GM23338 (cell line): ENCODE results near the gene AOPEP. TPM values are rescaled to one million over a fixed set of nuclear protein-coding genes. Genes with fewer than 3 reads are reported as not detected.

Experiments used
- ATAC-seq: fragments of 200-7000 bp; cut with Tn5 transposase; 3 replicates; pipeline ENCODE4 v1.9.1; 2020
- DNase-seq: peaks from one replicate; pipeline ENCODE4 v3.0.0-alpha.2; 2015; ENCODE audit warnings: low spot score
- H2AFZ ChIP-seq: fragments of 200-600 bp; sonication (generic); 2 replicates; pipeline ENCODE4 v1.8.0; 2016; ENCODE audit warnings: antibody characterized with exemption, mild to moderate bottlenecking, moderate library complexity
- H3F3A ChIP-seq: fragments of 200-600 bp; sonication (generic); replicated peaks from 2 replicates; pipeline ENCODE4 v1.8.0; 2017; ENCODE audit warnings: antibody characterized with exemption, mixed run types, low read depth
- H3K27ac ChIP-seq: fragments of 200-600 bp; sonication (generic); 2 replicates; pipeline ENCODE4 v1.6.1; 2016; ENCODE audit warnings: low read depth
- H3K27me3 ChIP-seq: fragments of 200-600 bp; sonication (generic); 2 replicates; pipeline ENCODE4 v1.8.0; 2016; ENCODE audit warnings: mild to moderate bottlenecking, mixed run types, moderate library complexity; ENCODE audit not compliant: insufficient read depth
- H3K36me3 ChIP-seq: fragments of 200-600 bp; sonication (generic); 2 replicates; pipeline ENCODE4 v1.8.0; 2016; ENCODE audit warnings: mild to moderate bottlenecking; ENCODE audit not compliant: insufficient read depth
- H3K4me1 ChIP-seq: fragments of 200-600 bp; sonication (generic); 2 replicates; pipeline ENCODE4 v1.8.0; 2016; ENCODE audit warnings: mild to moderate bottlenecking, moderate library complexity; ENCODE audit not compliant: insufficient read depth
- H3K4me2 ChIP-seq: fragments of 200-600 bp; sonication (generic); 2 replicates; pipeline ENCODE4 v1.7.1; 2017; ENCODE audit warnings: mixed run types
- H3K4me3 ChIP-seq: fragments of 200-600 bp; sonication (generic); 2 replicates; pipeline ENCODE4 v1.6.1; 2016; ENCODE audit warnings: mixed run types
- H3K79me2 ChIP-seq: fragments of 200-600 bp; sonication (generic); replicated peaks from 2 replicates; pipeline ENCODE4 v1.8.0; 2017; ENCODE audit warnings: mild to moderate bottlenecking; ENCODE audit not compliant: insufficient read depth
- H3K9me2 ChIP-seq: fragments of 200-600 bp; sonication (generic); 2 replicates; pipeline ENCODE4 v1.8.0; 2017; ENCODE audit not compliant: insufficient read depth
- H4K20me1 ChIP-seq: fragments of 200-600 bp; sonication (generic); replicated peaks from 2 replicates; pipeline ENCODE4 v1.8.0; 2017; ENCODE audit warnings: mild to moderate bottlenecking; ENCODE audit not compliant: insufficient read depth
- H3K27ac Mint-ChIP-seq: 2 replicates; pipeline ENCODE4 v1.8.0; 2020; ENCODE audit warnings: inconsistent platforms, mild to moderate bottlenecking, moderate library complexity, mixed read lengths
- H3K27me3 Mint-ChIP-seq: 3 replicates; pipeline ENCODE4 v1.8.0; 2022; ENCODE audit warnings: low read depth, mild to moderate bottlenecking, moderate library complexity, mixed read lengths, inconsistent platforms; ENCODE audit not compliant: insufficient read depth, poor library complexity
- H3K36me3 Mint-ChIP-seq: 3 replicates; pipeline ENCODE4 v1.8.0; 2021; ENCODE audit warnings: low read depth, mild to moderate bottlenecking, inconsistent platforms, moderate library complexity, mixed read lengths
- H3K4me1 Mint-ChIP-seq: 3 replicates; pipeline ENCODE4 v1.8.0; 2020; ENCODE audit warnings: mild to moderate bottlenecking, inconsistent platforms, mixed read lengths
- H3K4me3 Mint-ChIP-seq: 3 replicates; pipeline ENCODE4 v1.8.0; 2021; ENCODE audit warnings: moderate library complexity, mild to moderate bottlenecking, inconsistent platforms, mixed read lengths
- H3K9me3 Mint-ChIP-seq: 3 replicates; pipeline ENCODE4 v1.8.0; 2020; ENCODE audit warnings: moderate library complexity, mild to moderate bottlenecking, inconsistent platforms, mixed read lengths
- CREB1 ChIP-seq: fragments of 250-450 bp; sonication (Bioruptor Pico); IDR thresholded peaks from 2 replicates; pipeline ENCODE4 v1.5.0; 2020; ENCODE audit warnings: low read depth, mild to moderate bottlenecking, moderate library complexity
- CTCF ChIP-seq, 2 experiments: fragments of 200-600 bp in 1 of 2; sonication (generic) in 1 of 2; conservative IDR thresholded peaks; 2 replicates each; pipeline versions ENCODE4 v1.5.1 to v1.6.1; 2016 to 2017; ENCODE audit warnings: antibody characterized with exemption in 2 of 2, low read depth in 2 of 2, mild to moderate bottlenecking in 2 of 2, moderate library complexity in 1 of 2
- ETS1 ChIP-seq: IDR thresholded peaks from 2 replicates; pipeline ENCODE4 v1.6.1; 2016; ENCODE audit warnings: antibody characterized with exemption
- EZH2 ChIP-seq: fragments of 200-600 bp; sonication (generic); IDR thresholded peaks from one replicate; pipeline ENCODE4 v1.8.0; 2017; ENCODE audit warnings: antibody characterized with exemption, mild to moderate bottlenecking, low read depth; ENCODE audit not compliant: unreplicated experiment
- EZH2phosphoT487 ChIP-seq: fragments of 200-600 bp; sonication (generic); IDR thresholded peaks from one replicate; pipeline ENCODE4 v1.8.1; 2018; ENCODE audit warnings: antibody characterized with exemption; ENCODE audit not compliant: unreplicated experiment
- JUNB ChIP-seq: IDR thresholded peaks from one replicate; pipeline ENCODE4 v1.6.1; 2016; ENCODE audit warnings: antibody characterized with exemption; ENCODE audit not compliant: unreplicated experiment
- NANOG ChIP-seq: IDR thresholded peaks from 2 replicates; pipeline ENCODE4 v1.6.1; 2016; ENCODE audit warnings: antibody characterized with exemption, borderline replicate concordance
- POLR2AphosphoS5 ChIP-seq: IDR thresholded peaks from 2 replicates; pipeline ENCODE4 v1.6.1; 2016; ENCODE audit warnings: antibody characterized with exemption, low read depth
- REST ChIP-seq: IDR thresholded peaks from one replicate; pipeline ENCODE4 v1.6.1; 2018; ENCODE audit warnings: antibody characterized with exemption; ENCODE audit not compliant: unreplicated experiment
- STAT1 ChIP-seq: IDR thresholded peaks from one replicate; pipeline ENCODE4 v1.6.1; 2016; ENCODE audit warnings: antibody characterized with exemption; ENCODE audit not compliant: unreplicated experiment
- ZNF114 ChIP-seq: fragments of 250-450 bp; sonication (Bioruptor Pico); IDR thresholded peaks from 2 replicates; pipeline ENCODE4 v1.5.0; 2020; ENCODE audit warnings: mild to moderate bottlenecking, moderate library complexity
- ZNF331 ChIP-seq: fragments of 250-450 bp; sonication (Bioruptor Pico); IDR thresholded peaks from 2 replicates; pipeline ENCODE4 v1.5.0; 2020; ENCODE audit warnings: low read depth, mild to moderate bottlenecking, moderate library complexity
- polyA plus RNA-seq: library from polyadenylated mRNA; unstranded; fragments of >200 nt; fragmentation: Nextera tagmentation; extraction: Ambion mirVana; gene quantifications from 2 replicates; pipeline ENCODE4 v1.2.1, GENCODE V29; 2016
- total RNA-seq: library from RNA; depleted of rRNA; stranded (reverse); fragments of >200 nt; shearing (Covaris generic); gene quantifications from 2 replicates; pipeline ENCODE4 v1.2.3, GENCODE V29; 2014

AOPEP gene
- total and polyA plus RNA-seq, 2 experiments from 2014 or later: 7.0 to 16.5 TPM

- TF ChIP-seq CTCF (conservative IDR thresholded peaks at IDR 0.05; ENCODE audit: low read depth in 2 of 2): no peak
- no peak for TF ChIP-seq ETS1
- no peak for TF ChIP-seq REST
- no peak for TF ChIP-seq JUNB
- TF ChIP-seq CREB1 (CRISPR knock-in tag): no peak
- no peak for TF ChIP-seq NANOG
- no peak for TF ChIP-seq POLR2AphosphoS5
- TF ChIP-seq STAT1: no peak
- no peak for TF ChIP-seq EZH2phosphoT487
- no peak for TF ChIP-seq ZNF114 (CRISPR knock-in tag)
- no peak for TF ChIP-seq ZNF331 (CRISPR knock-in tag)
- TF ChIP-seq EZH2: no peak
These were observed 7.7 kb downstream of the AOPEP start (continued) for GRCh38 chr9:94734054-94734754.

GRCh38 chr9:94736759-94737158 is 10.3 kb downstream of the AOPEP start:
- H3K4me1 ChIP-seq: no peaks in the 10 kb centered on the region
- ATAC-seq (no peak), DNase-seq (no peak)
- no peaks in the 10 kb centered on the region for H3K27me3 Mint-ChIP-seq
- H3K4me3 ChIP-seq: no peak overlapping the region
- H3K27me3 ChIP-seq: no peaks in the 10 kb centered on the region
- H3K4me1 Mint-ChIP-seq: no peaks in the 10 kb centered on the region
- H2AFZ ChIP-seq: no peak overlapping the region
- no peak for TF ChIP-seq EZH2
- TF ChIP-seq EZH2phosphoT487: no peak
- no peak for TF ChIP-seq ETS1
- TF ChIP-seq REST: no peak
- no peak overlapping the region for H3K27ac Mint-ChIP-seq
- H3K79me2 ChIP-seq: peaks cover 21% of the 10 kb centered on the region
- H3K36me3 ChIP-seq: no peaks in the 10 kb centered on the region
- no peak overlapping the region for H3K4me3 Mint-ChIP-seq
- H3K27ac ChIP-seq: no peak overlapping the region
- no peaks in the 10 kb centered on the region; the same call in 2 of the 3 replicates for H3K9me3 Mint-ChIP-seq
- no peaks in the 10 kb centered on the region for H3K9me2 ChIP-seq
- H3F3A ChIP-seq: no peaks in the 10 kb centered on the region
- H3K4me2 ChIP-seq: no peak overlapping the region
- peaks cover 3% of the 10 kb centered on the region for H4K20me1 ChIP-seq
- H3K36me3 Mint-ChIP-seq: 0 out of 3 replicates have a peak, but pooled peaks cover 3% of the 10 kb centered on the region
